Measurements from ENCODE around the gene HAPLN2. TPM values are rescaled to one million over a fixed set of nuclear protein-coding genes. Genes with fewer than 3 reads are reported as not detected.

The HAPLN2 gene
- total and polyA plus RNA-seq, 2 of the 8 experiments (the other 6 are each of a cell fraction or from before 2014, with no cell fraction given), result 0.19 to 0.51 TPM

DNA sequence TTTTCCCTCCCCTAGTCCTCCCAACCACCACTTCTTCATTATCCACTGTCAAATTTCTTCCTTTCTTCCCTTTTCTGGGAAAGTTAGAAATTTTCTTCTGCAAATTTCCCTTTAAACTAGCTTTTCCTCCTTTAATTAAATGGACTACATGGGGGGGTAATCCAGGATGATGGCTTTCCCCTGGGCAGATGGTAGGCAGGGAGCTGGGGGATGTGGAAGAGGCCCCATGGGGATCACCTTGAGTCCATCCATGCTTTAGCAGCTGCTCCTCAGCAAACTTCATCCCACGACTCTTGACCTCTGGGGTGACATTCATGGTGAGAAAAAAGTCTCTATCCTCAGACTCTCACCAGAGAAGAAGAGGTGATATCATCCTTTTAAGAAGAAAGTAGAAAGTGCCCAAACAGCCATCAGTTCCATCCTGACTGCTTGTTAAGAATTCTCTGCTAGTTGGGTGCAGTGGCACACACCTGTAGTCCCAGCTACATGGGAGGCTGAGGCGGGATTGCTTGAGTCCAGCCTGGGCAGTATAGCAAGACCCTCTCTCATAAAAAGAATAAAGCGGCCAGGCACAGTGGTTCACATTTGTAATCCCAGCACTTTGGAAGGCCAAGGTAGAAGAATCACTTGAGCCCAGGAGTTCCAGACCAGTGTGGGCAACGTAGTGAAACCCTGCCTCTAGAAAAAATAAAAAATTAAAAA lies 20.3 kb upstream of the HAPLN2 start:
- H3K36me3 ChIP-seq (ENCODE audit: control insufficient read depth in 2 of 4, insufficient read depth in 4 of 4, low read length in 3 of 4), result peaks cover 19 to 48% (median 42%) of the 10 kb centered on the region in 4 experiments
- no peak overlapping the region for H3K18ac ChIP-seq (ENCODE audit: extremely low read depth, low read length)
- no peak overlapping the region for H2AK5ac ChIP-seq (ENCODE audit: low read depth, low read length)
- no peak overlapping the region; the same call in 1 of the 2 replicates for H4K8ac ChIP-seq (ENCODE audit: extremely low read depth, insufficient read depth, low read length)
- WGBS, 2 experiments (ENCODE audit: extremely low coverage in 1 of 2, insufficient coverage in 1 of 2, insufficient read length in 1 of 2, insufficient replicate concordance in 2 of 2, low coverage in 1 of 2, low lambda C conversion rate in 2 of 2, missing lambda C conversion rate in 1 of 2), result 94% methylated on average over 4 of the region's 4 CpGs; no CpG with 5 or more reads in 1 of the 2 experiments
- no peak overlapping the region for H2AFZ ChIP-seq (ENCODE audit: low read length)
- no peak overlapping the region for H3K4me2 ChIP-seq (ENCODE audit: insufficient read depth in 1 of 2, low read depth in 2 of 2, low read length in 2 of 2)
- H4K91ac ChIP-seq (replicated peaks; ENCODE audit: insufficient read length, low read length), result no peak overlapping the region
- POLR2A ChIA-PET (ENCODE audit: partially characterized antibody), result interaction anchor here (1.0 to 6.6 kb wide), 10 partner anchors 6 to 142 kb away, joined by 3 to 66 read pairs (median 4); partner anchors contain the start of gene NAXE
- H2BK15ac ChIP-seq (ENCODE audit: low read length), result no peak overlapping the region
- no peak overlapping the region for H3K9ac ChIP-seq (replicated peaks in 1 of 4; ENCODE audit: extremely low read depth in 1 of 4, low read depth in 3 of 4, low read length in 3 of 4)
- H3K27ac ChIP-seq (ENCODE audit: low read depth, low read length), result no peak overlapping the region
- no peak overlapping the region for H3K14ac ChIP-seq (ENCODE audit: insufficient read length)
- H3K4ac ChIP-seq (replicated peaks; ENCODE audit: insufficient read length, low read depth, low read length), result no peak overlapping the region
- H3K23ac ChIP-seq (ENCODE audit: insufficient read length), result no peak overlapping the region
- no peak overlapping the region for H2BK20ac ChIP-seq (ENCODE audit: low read length)
- H2BK5ac ChIP-seq (ENCODE audit: low read depth, low read length), result no peak overlapping the region
- H2BK120ac ChIP-seq (replicated peaks; ENCODE audit: low read depth, low read length), result no peak overlapping the region
- H3K56ac ChIP-seq (replicated peaks; ENCODE audit: insufficient read length, low read depth, low read length), result no peak overlapping the region
- CTCF ChIA-PET (ENCODE audit: partially characterized antibody), result interaction anchor here (0.8 to 4.0 kb wide), 7 partner anchors 10 to 22 kb away, joined by 3 to 30 read pairs (median 3); no protein-coding TSS in a partner anchor
- H3K9me3 ChIP-seq (ENCODE audit: insufficient read depth in 2 of 2, low read depth in 1 of 2, low read length in 1 of 2), result no peaks in the 10 kb centered on the region
- H3K23me2 ChIP-seq (ENCODE audit: low read depth, low read length), result peaks cover 5% of the 10 kb centered on the region; the same call in 1 of the 2 replicates
- peaks cover 2% of the 10 kb centered on the region; the same call in 1 of the 2 replicates for H3K79me1 ChIP-seq (ENCODE audit: low read depth, low read length)
- FAIRE-seq (no peak), DNase-seq (ENCODE audit: low read depth in 1 of 2, low spot score in 2 of 2) (no peak)
- H3K27me3 ChIP-seq (replicated peaks in 1 of 4; ENCODE audit: control insufficient read depth in 3 of 4, extremely low read depth in 1 of 4, insufficient read depth in 3 of 4, low read length in 3 of 4), result no peaks in the 10 kb centered on the region
- no peak overlapping the region for H4K5ac ChIP-seq (ENCODE audit: insufficient read length, low read depth, low read length)
- no peak overlapping the region for H3K4me3 ChIP-seq (ENCODE audit: extremely low read depth in 1 of 4, insufficient read depth in 2 of 4, low read depth in 3 of 4, low read length in 4 of 4)
- H4K20me1 ChIP-seq (replicated peaks in 1 of 2; ENCODE audit: control insufficient read depth in 1 of 2, insufficient read depth in 2 of 2, low read length in 2 of 2), result peaks cover 0 to 3% of the 10 kb centered on the region in 2 experiments
- H3K79me2 ChIP-seq (ENCODE audit: control insufficient read depth in 1 of 2, insufficient read depth in 2 of 2, low read length in 2 of 2), result peaks cover 3 to 19% of the 10 kb centered on the region in 2 experiments
- peaks cover 0 to 8% (median 3%) of the 10 kb centered on the region in 4 experiments; a peak in 5 of 7 replicates for H3K4me1 ChIP-seq (replicated peaks in 1 of 4; ENCODE audit: control insufficient read depth in 3 of 4, insufficient read depth in 4 of 4, low read length in 3 of 4)
- no peak overlapping the region for H2BK12ac ChIP-seq (ENCODE audit: low read depth, low read length)
- no peak for TF ChIP-seq NRF1 (IDR thresholded peaks at IDR 0.05; ENCODE audit: low read depth, low read length)
- TF ChIP-seq CBX8 (IDR thresholded peaks at IDR 0.05; ENCODE audit: borderline replicate concordance, low read depth, low read length), result no peak
- TF ChIP-seq ZNF274 (IDR thresholded peaks at IDR 0.05; ENCODE audit: borderline replicate concordance, extremely low read depth, low read length), result no peak
- TF ChIP-seq, protein P1, sequence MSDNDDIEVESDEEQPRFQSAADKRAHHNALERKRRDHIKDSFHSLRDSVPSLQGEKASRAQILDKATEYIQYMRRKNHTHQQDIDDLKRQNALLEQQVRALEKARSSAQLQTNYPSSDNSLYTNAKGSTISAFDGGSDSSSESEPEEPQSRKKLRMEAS (IDR thresholded peaks at IDR 0.05), result no peak
- TF ChIP-seq HDAC2 (IDR thresholded peaks at IDR 0.05; ENCODE audit: borderline replicate concordance in 1 of 2, low read depth in 2 of 2, low read length in 2 of 2), result no peak
- TF ChIP-seq GTF2F1 (IDR thresholded peaks at IDR 0.05; ENCODE audit: borderline replicate concordance, low read depth, low read length), result no peak
- no peak for TF ChIP-seq POLR2A (IDR thresholded peaks at IDR 0.05; ENCODE audit: control extremely low read depth in 1 of 2, low read depth in 2 of 2, low read length in 2 of 2)
- no peak for TF ChIP-seq MAFK (IDR thresholded peaks at IDR 0.05; ENCODE audit: low read depth, low read length)
- TF ChIP-seq YY1 (IDR thresholded peaks at IDR 0.05; ENCODE audit: low read depth, low read length), result no peak
- TF ChIP-seq POU5F1 (IDR thresholded peaks at IDR 0.05; ENCODE audit: low read depth, low read length), result no peak

Measured in H1 (cell line).